ENCODE results near the gene CHD5. TPM values are rescaled to one million over a fixed set of nuclear protein-coding genes. Genes with fewer than 3 reads are reported as not detected.

Gene CHD5
- polyA plus RNA-seq, 4 donors = 0.14 to 0.63 (median 0.36) TPM

- DNase-seq (ENCODE audit: low read depth in 4 of 4, low spot score in 3 of 4) = no peak
Observed at GRCh38 chr1:6158181-6158580, 21.9 kb downstream of the CHD5 start.

GRCh38 chr1:6157528-6158174, 22.5 kb downstream of the CHD5 start:
- DNase-seq (ENCODE audit: low read depth in 4 of 4, low spot score in 3 of 4) = no peak

- DNase-seq (ENCODE audit: low read depth in 4 of 4, low spot score in 3 of 4) = no peak
Observed at GRCh38 chr1:6157132-6157527, 23.0 kb downstream of the CHD5 start.

GRCh38 chr1:6154525-6155319, 25.4 kb downstream of the CHD5 start:
- DNase-seq (ENCODE audit: low read depth in 4 of 4, low spot score in 3 of 4) = no peak

GRCh38 chr1:6152882-6153281, 27.2 kb downstream of the CHD5 start:
- DNase-seq (ENCODE audit: low read depth in 4 of 4, low spot score in 3 of 4) = no peak

- no peak for DNase-seq (ENCODE audit: low read depth in 4 of 4, low spot score in 3 of 4)
Observed at GRCh38 chr1:6152181-6152580, 27.9 kb downstream of the CHD5 start.

GRCh38 chr1:6151291-6151822, 28.8 kb downstream of the CHD5 start:
- DNase-seq (ENCODE audit: low read depth in 4 of 4, low spot score in 3 of 4) = no peak

GRCh38 chr1:6150006-6150938, 29.8 kb downstream of the CHD5 start:
- DNase-seq (ENCODE audit: low read depth in 4 of 4, low spot score in 3 of 4) = no peak

GRCh38 chr1:6149597-6149996, 30.5 kb downstream of the CHD5 start:
- DNase-seq (ENCODE audit: low read depth in 4 of 4, low spot score in 3 of 4) = no peak

- DNase-seq (ENCODE audit: low read depth in 4 of 4, low spot score in 3 of 4) = peak in 1 of 4 donors; percentile 18
Observed at GRCh38 chr1:6148497-6149241, 31.5 kb downstream of the CHD5 start.

GRCh38 chr1:6145864-6146410, 34.2 kb downstream of the CHD5 start:
- DNase-seq (ENCODE audit: low read depth in 4 of 4, low spot score in 3 of 4) = no peak

GRCh38 chr1:6145396-6145750, 34.7 kb downstream of the CHD5 start:
- no peak for DNase-seq (ENCODE audit: low read depth in 4 of 4, low spot score in 3 of 4)

- DNase-seq (ENCODE audit: low read depth in 4 of 4, low spot score in 3 of 4) = no peak
Observed at GRCh38 chr1:6144647-6145395, 35.3 kb downstream of the CHD5 start.

- no peak for DNase-seq (ENCODE audit: low read depth in 4 of 4, low spot score in 3 of 4)
Observed at GRCh38 chr1:6144175-6144574, 35.9 kb downstream of the CHD5 start.

GRCh38 chr1:6143395-6143794, 36.7 kb downstream of the CHD5 start:
- DNase-seq (ENCODE audit: low read depth in 4 of 4, low spot score in 3 of 4) = no peak

- DNase-seq (ENCODE audit: low read depth in 4 of 4, low spot score in 3 of 4) = no peak
Observed at GRCh38 chr1:6142734-6143133, 37.4 kb downstream of the CHD5 start.

GRCh38 chr1:6142036-6142621, 38.0 kb downstream of the CHD5 start:
- no peak for DNase-seq (ENCODE audit: low read depth in 4 of 4, low spot score in 3 of 4)

GRCh38 chr1:6141592-6141991, 38.5 kb downstream of the CHD5 start:
- DNase-seq (ENCODE audit: low read depth in 4 of 4, low spot score in 3 of 4) = no peak

- no peak for DNase-seq (ENCODE audit: low read depth in 4 of 4, low spot score in 3 of 4)
Observed at GRCh38 chr1:6140413-6140812, 39.7 kb downstream of the CHD5 start.

Measured in left renal pelvis (tissue), 4 donors.